ENCODE data around the gene ADAMTS17. TPM values are rescaled to one million over a fixed set of nuclear protein-coding genes. Genes with fewer than 3 reads are reported as not detected.

ADAMTS17 gene
- total and polyA plus RNA-seq, 4 donors, result 0.28 to 46.9 (median 9.1) TPM

DNA sequence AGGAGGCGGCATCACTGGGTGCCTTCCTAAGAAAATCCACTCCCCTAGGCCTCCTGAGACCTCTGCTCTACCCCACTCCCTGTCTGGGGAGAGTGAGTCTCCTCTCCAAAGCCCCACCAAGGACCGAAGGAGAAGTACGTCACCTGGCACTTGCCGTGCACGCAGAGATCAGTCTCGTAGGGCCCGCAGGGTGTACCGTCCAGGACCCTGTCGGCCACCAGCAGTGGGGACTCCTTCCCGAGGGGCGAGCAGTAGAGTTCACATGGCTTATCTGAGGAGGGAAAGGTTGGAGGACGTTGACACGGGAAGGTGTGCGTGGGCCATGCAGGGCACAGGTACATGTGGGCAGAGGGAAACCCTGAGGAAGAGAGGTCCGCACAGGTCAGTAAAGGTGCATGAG lies 232.9 kb downstream of the ADAMTS17 start:
- 97% methylated on average over 15 of the region's 15 CpGs for WGBS
- no peaks in the 10 kb centered on the region for H3K9me3 ChIP-seq (ENCODE audit: control insufficient read depth in 4 of 4, low read length in 3 of 4)
- TF ChIP-seq, protein P1, sequence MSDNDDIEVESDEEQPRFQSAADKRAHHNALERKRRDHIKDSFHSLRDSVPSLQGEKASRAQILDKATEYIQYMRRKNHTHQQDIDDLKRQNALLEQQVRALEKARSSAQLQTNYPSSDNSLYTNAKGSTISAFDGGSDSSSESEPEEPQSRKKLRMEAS (IDR thresholded peaks at IDR 0.05), result no peak
- TF ChIP-seq YY1 (IDR thresholded peaks at IDR 0.05), result no peak
- no peak for TF ChIP-seq RAD21 (IDR thresholded peaks at IDR 0.05)
- no peak for TF ChIP-seq FOXA2 (IDR thresholded peaks at IDR 0.05)
- no peak for TF ChIP-seq TAF1 (conservative IDR thresholded peaks at IDR 0.05)
- TF ChIP-seq, protein P2, sequence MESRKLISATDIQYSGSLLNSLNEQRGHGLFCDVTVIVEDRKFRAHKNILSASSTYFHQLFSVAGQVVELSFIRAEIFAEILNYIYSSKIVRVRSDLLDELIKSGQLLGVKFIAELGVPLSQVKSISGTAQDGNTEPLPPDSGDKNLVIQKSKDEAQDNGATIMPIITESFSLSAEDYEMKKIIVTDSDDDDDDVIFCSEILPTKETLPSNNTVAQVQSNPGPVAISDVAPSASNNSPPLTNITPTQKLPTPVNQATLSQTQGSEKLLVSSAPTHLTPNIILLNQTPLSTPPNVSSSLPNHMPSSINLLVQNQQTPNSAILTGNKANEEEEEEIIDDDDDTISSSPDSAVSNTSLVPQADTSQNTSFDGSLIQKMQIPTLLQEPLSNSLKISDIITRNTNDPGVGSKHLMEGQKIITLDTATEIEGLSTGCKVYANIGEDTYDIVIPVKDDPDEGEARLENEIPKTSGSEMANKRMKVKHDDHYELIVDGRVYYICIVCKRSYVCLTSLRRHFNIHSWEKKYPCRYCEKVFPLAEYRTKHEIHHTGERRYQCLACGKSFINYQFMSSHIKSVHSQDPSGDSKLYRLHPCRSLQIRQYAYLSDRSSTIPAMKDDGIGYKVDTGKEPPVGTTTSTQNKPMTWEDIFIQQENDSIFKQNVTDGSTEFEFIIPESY (IDR thresholded peaks at IDR 0.05), result no peak
- TF ChIP-seq HNF4A (conservative IDR thresholded peaks at IDR 0.05), result no peak
- TF ChIP-seq HNF4G (IDR thresholded peaks at IDR 0.05), result no peak
- no peak for TF ChIP-seq JUND (IDR thresholded peaks at IDR 0.05)
- TF ChIP-seq FOXA1 (IDR thresholded peaks at IDR 0.05), result no peak
- TF ChIP-seq, protein P3, sequence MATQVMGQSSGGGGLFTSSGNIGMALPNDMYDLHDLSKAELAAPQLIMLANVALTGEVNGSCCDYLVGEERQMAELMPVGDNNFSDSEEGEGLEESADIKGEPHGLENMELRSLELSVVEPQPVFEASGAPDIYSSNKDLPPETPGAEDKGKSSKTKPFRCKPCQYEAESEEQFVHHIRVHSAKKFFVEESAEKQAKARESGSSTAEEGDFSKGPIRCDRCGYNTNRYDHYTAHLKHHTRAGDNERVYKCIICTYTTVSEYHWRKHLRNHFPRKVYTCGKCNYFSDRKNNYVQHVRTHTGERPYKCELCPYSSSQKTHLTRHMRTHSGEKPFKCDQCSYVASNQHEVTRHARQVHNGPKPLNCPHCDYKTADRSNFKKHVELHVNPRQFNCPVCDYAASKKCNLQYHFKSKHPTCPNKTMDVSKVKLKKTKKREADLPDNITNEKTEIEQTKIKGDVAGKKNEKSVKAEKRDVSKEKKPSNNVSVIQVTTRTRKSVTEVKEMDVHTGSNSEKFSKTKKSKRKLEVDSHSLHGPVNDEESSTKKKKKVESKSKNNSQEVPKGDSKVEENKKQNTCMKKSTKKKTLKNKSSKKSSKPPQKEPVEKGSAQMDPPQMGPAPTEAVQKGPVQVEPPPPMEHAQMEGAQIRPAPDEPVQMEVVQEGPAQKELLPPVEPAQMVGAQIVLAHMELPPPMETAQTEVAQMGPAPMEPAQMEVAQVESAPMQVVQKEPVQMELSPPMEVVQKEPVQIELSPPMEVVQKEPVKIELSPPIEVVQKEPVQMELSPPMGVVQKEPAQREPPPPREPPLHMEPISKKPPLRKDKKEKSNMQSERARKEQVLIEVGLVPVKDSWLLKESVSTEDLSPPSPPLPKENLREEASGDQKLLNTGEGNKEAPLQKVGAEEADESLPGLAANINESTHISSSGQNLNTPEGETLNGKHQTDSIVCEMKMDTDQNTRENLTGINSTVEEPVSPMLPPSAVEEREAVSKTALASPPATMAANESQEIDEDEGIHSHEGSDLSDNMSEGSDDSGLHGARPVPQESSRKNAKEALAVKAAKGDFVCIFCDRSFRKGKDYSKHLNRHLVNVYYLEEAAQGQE (IDR thresholded peaks at IDR 0.05), result no peak
- TF ChIP-seq SP1 (IDR thresholded peaks at IDR 0.05), result no peak
- TF ChIP-seq GABPA (IDR thresholded peaks at IDR 0.05 in 1 of 2, conservative IDR thresholded peaks at IDR 0.05 in 1 of 2), result no peak
- TF ChIP-seq EGR1 (IDR thresholded peaks at IDR 0.05; ENCODE audit: low read depth in 2 of 2), result no peak
- no peak for TF ChIP-seq NR2F2 (IDR thresholded peaks at IDR 0.05)

DNA sequence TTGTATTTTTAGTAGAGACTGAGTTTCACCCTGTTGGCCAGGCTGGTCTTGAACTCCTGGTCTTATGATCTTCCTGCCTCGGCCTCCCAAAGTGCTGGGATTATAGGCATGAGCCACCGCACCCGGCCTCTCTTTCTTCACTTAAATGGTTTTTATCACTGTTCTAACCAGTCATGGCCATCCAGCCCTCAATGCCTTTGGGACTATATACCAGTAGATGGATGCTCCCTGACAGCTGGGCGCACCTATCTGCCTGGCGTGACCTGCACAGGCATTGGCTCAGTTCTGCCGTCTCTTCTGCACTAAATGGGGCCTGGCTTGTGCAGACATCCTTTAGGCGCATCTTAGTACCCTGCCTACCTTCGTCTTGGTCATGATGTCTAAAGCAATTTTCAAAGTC lies 233.4 kb downstream of the ADAMTS17 start:
- Histone ChIP-seq H3K27me3 (ENCODE audit: control insufficient read depth in 4 of 4, insufficient read depth in 4 of 4, low read length in 3 of 4) (no peaks in the 10 kb centered on the region), H3K27ac (ENCODE audit: low read depth in 1 of 2, low read length in 2 of 2) (no peak overlapping the region), H3K36me3 (ENCODE audit: control insufficient read depth in 4 of 4, insufficient read depth in 3 of 4, low read depth in 1 of 4, low read length in 3 of 4) (peaks cover 0 to 13% (median 0%) of the 10 kb centered on the region in 4 donors), H3K9me3 (ENCODE audit: control insufficient read depth in 4 of 4, low read length in 3 of 4) (no peaks in the 10 kb centered on the region), H3K9ac (ENCODE audit: low read depth in 1 of 2, low read length in 2 of 2) (no peak overlapping the region), H3K4me1 (ENCODE audit: control insufficient read depth in 4 of 4, insufficient read depth in 4 of 4, low read length in 3 of 4) (peaks cover 0 to 12% (median 0%) of the 10 kb centered on the region in 4 donors), H3K4me3 (ENCODE audit: low read depth in 1 of 3, low read length in 3 of 3) (no peak overlapping the region)
- DNase-seq (ENCODE audit: low spot score), result no peak
- WGBS, result 96% methylated on average over 8 of the region's 8 CpGs
- TF ChIP-seq, protein P4, sequence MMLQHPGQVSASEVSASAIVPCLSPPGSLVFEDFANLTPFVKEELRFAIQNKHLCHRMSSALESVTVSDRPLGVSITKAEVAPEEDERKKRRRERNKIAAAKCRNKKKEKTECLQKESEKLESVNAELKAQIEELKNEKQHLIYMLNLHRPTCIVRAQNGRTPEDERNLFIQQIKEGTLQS (IDR thresholded peaks at IDR 0.05), result no peak
- TF ChIP-seq EGR1 (IDR thresholded peaks at IDR 0.05; ENCODE audit: low read depth in 2 of 2) (no peak), HNF4A (conservative IDR thresholded peaks at IDR 0.05) (no peak), RXRA (IDR thresholded peaks at IDR 0.05) (no peak)
- TF ChIP-seq, protein P3 (IDR thresholded peaks at IDR 0.05), result no peak
- TF ChIP-seq, protein P2 (IDR thresholded peaks at IDR 0.05), result no peak

More for the DNA sequence above, 232.9 kb downstream of the ADAMTS17 start:
- DNase-seq (ENCODE audit: low spot score), result no peak
- no peaks in the 10 kb centered on the region for H3K27me3 ChIP-seq (ENCODE audit: control insufficient read depth in 4 of 4, insufficient read depth in 4 of 4, low read length in 3 of 4)
- H3K4me3 ChIP-seq (ENCODE audit: low read depth in 1 of 3, low read length in 3 of 3), result no peak overlapping the region
- no peak overlapping the region for H3K9ac ChIP-seq (ENCODE audit: low read depth in 1 of 2, low read length in 2 of 2)
- H3K4me1 ChIP-seq (ENCODE audit: control insufficient read depth in 4 of 4, insufficient read depth in 4 of 4, low read length in 3 of 4), result peaks cover 0 to 15% (median 0%) of the 10 kb centered on the region in 4 donors
- H3K36me3 ChIP-seq (ENCODE audit: control insufficient read depth in 4 of 4, insufficient read depth in 3 of 4, low read depth in 1 of 4, low read length in 3 of 4), result peaks cover 0 to 10% (median 0%) of the 10 kb centered on the region in 4 donors
- no peak overlapping the region for H3K27ac ChIP-seq (ENCODE audit: low read depth in 1 of 2, low read length in 2 of 2)
